NCI-H1694 treated with DMSO at 0.1 percent for 48 hours (cell line): ENCODE measurements around the gene TM6SF1.
"Not testable (repeated sequence)": the region's sequence is repeated elsewhere in the genome, so short reads cannot be mapped to it uniquely, and the experiment has no call there.

Experiments
- DNase-seq: peaks from one replicate; lab custom pipeline; 2025; lab: John Stamatoyannopoulos, UW

The TM6SF1 gene

DNA sequence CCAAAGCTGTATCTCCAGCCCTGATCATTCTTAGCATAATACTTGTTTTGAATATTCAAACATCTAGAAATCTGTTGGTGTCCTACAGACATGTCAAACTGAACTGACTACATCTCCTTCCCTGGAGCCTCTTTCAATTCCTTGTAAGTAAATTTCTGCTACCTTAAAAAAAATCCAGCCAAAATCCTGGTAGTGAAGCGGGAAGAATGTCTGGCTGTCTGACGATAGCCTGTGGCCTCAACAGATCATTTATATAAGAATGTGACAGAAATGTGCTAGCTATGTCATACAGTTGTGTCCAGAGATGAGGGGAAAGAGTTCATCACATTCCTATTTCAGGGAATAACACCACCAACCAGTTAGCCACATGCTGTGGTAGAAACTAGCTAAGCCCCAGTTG lies 18.6 kb upstream of the TM6SF1 start:
- no peak for DNase-seq

DNA sequence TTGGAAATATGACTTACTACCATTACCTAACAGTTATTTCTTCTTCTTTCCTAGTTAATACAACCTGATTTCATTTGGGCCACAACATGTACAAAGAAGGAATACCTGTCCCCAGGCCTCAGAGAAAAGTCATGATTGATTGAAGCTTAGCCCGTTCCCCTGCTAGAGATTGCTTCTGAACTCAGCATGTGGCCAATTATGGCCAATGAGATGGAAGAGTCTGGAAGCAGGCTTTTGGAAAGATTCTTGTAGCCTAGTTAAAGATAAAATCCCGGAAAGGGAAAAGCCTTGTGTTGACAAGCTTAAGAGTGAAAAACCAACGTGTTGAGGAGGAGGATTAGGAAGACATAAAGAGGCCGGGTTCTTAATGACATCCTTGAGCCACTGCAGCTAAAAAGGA lies 17.0 kb upstream of the TM6SF1 start:
- no peak for DNase-seq

DNA sequence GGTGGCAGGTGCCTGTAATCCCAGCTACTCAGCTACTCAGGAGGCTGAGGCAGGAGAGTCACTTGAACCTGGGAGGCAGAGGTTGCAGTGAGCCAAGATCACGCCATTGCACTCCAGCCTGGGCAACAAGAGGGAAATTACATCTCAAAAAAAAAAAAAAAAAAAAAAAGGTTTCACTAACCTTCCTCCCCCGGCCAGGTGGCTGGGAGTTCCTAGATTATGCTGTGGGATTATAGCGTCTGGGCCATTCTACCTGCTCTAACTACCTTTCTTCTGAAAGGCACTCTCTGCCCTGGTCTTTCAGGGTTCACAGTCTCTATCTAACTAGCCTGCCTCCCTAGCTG lies 15.5 kb upstream of the TM6SF1 start:
- DNase-seq: not testable (repeated sequence)

DNA sequence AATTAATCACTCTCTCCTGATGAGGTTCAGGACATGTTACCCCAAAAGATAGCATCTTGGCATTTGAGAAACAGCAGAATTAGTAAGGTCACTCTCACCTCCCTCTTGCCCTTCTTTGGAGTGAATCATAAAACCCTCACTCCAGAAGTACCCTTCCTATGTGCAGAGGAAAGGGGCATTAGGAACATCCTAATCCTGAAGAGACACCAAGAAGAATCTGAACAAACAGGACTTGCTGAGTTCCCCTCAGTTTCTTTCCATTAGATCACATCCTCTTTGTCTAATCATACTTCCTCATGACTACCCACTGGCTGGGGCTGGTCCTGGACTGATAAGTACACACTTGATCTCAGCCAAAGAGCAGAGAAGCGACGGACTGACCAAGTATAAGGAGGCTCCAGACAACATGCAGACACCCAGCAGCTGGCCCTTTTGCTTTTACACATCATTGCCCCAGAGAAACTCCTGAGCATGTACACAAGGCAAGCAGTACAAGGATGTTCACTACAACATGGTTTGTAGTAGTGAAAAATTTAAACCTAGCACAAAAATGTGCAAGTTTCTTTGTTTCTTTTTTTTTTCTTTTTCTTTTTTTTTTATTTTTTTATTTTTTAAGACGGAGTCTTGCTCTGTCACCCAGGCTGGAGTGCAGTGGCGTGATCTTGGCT lies 15.0 kb upstream of the TM6SF1 start:
- DNase-seq: no peak

DNA sequence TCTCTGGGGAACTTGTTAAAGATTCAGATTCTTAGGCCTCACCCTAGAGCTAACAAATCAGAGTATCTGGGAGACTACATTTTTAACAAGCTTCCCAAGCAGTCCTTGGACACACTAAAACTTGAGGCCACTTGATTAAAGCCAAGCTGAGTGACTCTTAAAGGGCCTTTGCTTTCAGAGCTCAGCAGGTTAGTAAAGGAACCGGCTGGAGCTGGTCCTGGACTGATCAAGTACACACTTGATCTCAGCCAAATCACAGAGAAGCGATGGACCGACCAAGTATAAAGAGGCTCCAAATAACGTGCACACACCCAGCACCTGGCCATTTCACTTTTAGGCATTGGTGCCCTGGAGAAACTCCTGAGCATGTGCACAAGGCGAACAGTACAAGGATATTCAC lies 12.9 kb upstream of the TM6SF1 start:
- DNase-seq: no peak

DNA sequence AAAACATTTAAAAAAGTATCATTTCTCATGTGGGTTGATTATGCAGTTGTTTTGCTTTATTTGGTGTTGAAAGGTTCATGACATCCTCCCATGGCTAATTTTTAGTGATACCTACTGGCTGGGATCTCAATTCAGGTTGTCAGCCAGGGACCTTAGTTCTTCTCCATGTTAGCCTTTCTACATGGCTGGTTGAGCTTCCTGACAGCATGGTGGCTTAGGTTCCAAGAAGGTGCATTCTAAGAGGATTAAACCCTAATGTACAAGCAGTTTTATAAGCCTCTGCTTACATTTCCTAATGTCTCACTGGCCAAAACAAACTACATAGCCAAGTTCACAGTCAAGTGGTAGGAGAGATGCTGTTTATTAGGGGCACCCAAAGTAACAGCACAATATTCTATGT lies 9.4 kb upstream of the TM6SF1 start:
- DNase-seq: no peak

DNA sequence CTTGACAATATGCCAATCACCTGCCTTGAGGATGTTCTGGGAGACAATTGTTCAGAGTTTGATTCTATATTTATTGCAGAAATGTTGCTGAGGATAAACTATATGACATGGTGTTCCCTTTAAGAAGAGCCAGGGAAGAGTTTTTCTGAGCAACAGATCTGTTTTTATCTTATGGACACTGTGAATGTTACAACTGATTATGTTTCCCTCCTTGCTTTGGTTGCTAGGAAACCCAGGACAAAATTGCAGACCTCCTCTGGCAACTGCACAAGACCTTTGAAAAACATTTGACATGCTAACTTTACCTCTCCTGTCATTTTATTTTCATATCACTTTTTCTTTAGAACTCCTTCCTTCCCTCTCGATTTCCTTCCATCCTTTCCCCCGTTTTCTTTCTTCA lies 8.2 kb upstream of the TM6SF1 start:
- DNase-seq: no peak

DNA sequence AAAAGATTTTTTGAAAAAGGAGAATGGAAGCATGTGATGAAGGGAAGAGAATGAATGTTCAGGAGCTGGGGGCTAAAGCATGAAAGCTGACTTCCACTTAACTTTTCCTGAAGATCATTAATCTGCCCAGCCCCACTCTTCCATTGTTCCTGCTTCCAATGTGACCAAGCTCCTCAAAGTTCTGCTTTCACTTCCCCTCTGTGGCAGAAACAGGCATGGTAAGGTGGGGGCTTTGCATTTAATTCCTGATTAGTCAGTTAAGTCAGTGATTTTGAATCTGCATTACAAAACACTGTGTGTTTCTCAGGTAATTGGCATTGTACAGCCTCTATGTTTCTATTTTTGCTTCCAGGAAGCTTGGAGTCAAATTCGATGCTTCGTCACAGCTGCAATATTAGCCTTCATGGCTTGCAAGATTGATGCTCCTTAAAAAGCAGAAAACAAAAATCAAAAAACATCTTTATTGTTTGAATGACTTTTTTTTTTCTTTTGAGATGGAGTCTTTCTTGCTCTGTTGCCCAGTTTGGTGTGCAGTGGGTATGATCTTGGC lies 7.3 kb upstream of the TM6SF1 start:
- no peak for DNase-seq

DNA sequence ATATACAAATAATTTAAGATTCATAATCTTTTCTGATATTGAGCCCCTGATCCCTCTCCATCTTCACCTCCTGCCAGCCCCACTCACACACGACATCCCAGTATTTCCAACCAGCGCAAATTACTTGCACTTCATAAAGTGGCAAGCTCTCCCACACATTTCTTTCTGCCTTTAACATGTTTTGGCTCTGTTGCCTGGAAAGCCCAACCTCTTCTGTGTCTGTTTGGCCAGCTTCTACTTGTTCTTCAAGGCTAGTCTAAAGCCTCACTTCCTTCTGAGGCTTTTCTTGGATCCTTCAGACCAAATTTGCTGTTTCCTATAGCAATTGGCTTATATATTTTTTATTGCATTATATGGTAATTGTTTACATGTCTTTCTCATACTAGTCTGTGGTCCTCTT lies 5.1 kb upstream of the TM6SF1 start:
- DNase-seq: no peak

DNA sequence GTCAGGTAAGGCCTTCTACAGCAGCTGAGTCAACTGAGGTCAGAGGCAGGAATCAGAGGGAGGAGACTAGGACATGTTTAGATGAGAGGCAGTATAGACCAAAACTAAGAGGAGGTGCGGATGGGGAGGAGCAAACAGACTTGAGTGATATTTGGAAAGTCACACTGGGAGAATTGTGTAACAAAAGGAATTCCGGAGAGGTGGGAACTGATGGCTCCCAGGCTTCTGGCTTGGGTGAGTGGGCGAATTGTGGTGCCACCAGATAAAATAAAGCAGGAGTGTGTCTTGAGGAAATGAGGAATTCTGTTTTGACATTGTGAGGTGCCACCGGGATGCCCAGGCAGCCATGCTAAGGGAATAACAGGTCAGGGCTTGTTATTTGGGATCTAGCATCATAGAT lies 3.3 kb upstream of the TM6SF1 start:
- no peak for DNase-seq

DNA sequence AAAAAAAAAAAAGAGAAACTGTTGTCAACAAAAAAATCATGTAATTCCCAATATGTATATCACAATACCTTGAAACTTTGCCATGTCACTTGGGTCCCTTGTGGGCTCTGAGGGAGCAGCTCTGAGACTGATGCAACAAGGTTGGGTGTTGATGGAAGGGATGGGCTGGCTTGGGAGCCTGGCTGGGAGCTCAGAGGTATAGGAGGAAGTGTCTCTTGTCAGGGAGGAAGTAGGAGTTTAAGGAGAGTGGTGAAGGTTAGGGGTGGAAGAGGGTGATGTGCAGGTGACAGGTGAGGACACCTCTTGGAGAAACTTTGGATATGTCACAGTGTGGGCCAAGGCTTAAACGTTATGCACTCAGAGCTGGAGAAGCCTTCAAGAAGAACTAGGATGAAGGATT lies 2.0 kb upstream of the TM6SF1 start:
- DNase-seq: no peak

DNA sequence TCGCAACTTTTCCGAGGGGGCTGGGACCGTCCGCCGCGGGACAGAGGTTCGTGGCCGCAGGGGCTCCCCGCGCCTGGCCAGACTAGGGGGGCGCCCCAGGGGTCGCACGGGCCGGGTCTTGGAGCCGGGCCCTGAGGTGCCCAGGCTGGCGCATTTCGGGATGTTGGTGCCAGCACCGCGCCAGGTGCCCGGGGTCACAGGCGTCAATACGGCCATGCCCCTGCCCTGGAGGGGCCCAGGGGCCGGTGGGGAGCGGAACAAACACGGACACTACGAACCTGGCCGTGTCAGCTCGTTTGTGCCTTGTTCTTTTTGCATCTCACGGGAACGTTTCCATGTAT lies 366 bp downstream of the TM6SF1 start:
- no peak for DNase-seq

DNA sequence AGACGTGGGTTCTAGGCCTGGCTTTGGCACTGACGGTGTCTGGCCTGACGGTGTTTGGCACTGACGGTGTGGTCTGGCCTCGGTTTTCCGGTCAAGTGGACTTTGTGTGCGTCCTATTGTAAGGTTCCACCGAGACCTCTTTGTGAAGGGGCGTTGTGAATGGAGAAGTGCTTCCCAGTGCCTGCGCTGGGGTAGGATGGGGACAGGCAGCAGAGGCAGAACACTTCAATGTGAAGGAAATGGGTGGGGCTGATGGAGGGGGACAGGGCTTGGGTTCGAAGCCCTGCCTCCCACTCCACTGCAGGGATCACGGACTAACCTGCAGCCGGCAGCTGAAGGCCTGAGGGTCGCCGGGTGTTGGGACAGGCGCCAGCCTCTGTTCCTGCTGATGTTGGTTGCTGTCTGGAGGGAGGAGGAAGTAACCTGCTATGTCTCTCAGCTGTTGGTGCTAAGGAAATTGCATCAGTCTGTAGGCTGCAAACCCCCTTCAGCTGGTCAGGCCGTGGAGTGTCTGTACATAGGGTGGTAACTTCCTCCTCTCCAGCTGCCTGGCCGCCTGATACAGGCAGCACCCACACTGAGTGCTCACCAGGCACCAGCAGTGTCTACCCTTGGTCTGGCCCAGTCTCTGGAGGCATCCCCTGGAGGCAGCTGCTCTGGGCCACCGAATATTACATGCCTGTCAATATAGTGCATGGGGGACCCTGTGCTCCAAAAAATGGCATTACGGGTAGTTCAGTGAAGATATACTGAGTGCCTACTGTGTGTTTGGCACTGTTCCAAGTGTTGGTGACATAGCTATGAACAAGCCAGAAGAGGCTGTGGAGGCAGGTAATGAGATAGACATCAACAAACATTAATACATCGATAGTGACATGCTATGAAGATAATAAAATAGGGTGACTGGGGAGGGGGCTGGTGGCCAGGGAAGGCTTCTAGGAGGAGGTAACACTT lies 1.1 kb downstream of the TM6SF1 start:
- DNase-seq: no peak

DNA sequence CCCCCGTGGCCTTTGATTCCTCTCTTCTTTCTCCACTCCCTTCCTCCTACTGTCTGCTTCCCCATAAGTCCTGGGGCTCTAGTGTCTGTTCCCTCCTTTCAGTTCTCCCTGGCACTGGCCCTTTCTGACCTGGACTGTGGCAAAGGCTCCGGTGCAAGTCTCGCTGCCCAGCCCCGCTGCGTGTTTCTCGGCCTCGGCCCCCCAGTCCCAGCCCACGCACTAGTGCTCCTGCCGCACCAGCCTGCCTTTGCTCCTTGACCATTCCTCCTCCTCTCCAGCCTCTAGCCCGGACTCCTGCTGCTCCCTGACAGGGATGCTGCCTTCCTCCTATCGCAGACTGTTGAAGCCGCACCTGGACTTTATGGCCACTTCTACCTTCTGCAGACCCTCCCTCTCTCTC lies 2.1 kb downstream of the TM6SF1 start:
- no peak for DNase-seq

DNA sequence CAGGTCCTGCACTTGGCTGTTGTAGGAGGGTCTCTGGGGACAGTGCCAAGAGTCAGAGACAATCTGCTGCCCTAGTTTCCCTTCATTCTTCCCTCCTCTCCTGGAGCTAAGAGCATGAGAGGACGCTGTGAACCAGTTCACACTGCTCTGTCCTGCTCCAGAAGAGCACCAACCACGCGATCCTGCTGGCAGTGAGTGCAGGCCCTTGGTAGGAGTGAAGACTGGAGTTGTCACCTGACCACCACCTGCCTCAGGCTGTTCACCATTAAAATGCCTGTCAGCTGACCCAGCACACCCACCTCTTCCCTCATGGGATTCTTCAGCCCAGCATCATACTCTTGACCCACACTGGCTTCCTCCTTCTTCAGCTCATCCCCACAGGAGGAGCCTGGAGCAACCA lies 2.9 kb downstream of the TM6SF1 start:
- DNase-seq: no peak

DNA sequence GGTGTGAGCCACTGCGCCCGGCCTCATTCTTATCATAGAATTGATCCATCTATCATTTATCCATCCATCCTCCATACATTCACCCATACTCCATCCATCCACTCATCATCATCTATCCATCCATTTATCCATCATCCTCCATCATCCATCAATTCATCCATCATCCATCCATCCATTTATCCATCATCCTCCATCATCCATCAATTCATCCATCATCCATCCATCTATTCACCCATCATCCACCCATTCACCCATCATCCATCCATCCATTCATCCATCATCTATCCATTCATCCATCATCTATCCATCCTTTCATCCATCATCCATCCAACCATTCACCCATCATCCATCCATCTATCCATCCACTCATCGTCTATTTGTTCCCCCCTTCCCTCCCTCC lies 3.7 kb downstream of the TM6SF1 start:
- no peak for DNase-seq

DNA sequence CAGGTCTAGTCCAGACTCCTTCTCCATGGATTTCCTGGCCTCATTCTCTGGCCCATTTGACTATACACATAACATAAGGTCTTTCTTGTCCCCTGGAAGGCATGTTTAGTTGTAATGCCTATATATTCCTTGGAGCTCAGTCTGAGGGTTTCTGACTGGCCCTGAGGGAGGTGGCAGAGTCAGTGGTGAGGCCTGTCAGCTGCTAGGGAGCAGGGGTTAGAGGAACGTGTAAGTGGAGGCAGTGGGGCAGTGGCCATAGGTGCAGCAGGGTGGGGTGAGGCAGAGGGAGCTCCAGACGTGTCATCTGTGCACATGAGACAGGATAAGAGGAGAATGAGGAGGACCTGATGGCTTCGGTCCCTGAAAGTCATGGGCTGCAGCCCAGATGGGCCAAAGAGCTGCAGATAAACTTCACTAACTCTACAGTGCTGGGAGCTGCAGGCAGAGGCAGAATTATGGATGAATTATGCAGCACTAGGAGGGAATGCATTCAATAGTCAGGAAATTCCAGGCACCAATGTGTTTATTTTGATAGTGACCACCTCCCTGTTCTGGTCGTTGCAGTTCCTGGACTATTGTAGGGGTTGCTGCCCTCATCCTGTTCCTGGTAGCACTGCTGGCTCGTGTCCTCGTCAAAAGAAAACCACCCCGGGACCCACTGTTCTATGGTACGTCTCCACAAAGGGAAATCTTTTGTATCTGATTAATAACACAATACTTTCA lies 4.9 kb downstream of the TM6SF1 start:
- no peak for DNase-seq

DNA sequence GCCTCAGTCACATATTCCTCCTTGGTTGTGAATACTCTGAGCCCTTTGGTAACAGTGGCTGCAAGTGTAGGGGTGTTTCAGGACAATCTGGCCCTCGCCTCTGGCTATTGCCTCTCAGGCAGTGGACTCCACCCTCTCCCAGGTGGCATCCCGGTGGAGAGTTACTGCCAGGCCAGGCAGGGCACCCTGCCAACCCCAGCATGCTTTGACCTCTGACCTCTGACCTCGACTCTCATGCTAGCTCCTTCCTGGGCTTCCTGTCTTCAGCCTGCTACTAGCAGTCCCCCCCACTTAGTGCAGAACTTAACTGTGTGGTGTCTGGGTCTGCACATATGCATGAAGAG lies 5.5 kb downstream of the TM6SF1 start:
- no peak for DNase-seq

DNA sequence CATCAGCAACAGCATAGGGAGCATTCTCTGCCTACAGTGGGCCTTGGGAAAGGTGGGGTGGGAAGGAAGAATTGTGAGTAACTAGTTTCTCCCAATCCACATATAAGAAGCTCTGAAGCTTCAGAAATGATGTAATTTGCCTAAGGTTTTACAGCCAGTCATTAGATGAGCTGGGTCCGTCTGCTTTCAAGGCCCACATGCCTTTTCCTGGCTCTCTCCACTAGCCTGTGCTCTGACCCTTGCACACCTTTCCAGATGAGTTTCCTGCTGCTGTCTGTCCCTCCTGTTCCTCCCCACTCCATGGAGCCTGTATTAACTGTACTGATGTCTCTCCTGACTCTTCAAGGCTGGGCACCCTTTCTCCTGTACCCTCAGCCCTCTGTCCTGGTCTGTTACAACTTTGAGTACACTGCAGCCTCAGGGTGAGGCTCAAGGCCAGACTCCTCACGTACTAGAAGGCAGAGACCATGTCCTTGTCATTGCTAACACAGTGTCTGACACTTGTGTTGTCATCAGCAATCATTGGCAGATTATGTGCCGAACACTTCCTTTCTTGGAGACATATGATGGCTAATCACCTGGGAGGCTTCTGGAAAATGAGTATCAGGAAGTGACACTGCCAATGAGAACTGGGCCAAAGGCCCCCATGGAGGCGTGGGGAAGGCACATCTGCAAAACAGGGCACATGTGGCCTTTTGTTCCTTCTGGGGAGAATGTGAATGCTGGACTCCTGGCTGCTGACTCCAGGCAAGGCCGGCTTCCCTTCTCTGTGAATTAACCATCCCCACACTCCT lies 6.6 kb downstream of the TM6SF1 start:
- DNase-seq: no peak

DNA sequence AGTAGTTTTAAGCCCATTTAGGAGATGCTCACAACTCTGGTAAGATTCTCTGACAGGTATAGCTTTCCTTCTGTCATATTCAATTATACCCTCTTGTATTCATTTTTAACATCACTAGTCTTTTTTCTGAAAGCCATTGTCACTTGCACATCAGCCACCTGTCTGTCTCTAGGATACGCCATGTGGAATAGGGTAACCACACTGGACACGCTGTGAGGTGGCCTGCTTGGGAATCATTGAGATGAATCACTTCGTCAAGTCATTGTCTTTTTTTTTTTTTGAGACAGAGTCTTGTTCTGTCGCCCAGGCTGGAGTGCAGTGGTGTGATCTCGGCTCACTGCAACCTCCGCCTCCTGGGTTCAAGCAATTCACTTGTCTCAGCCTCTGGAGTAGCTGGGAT lies 7.4 kb downstream of the TM6SF1 start:
- no peak for DNase-seq

DNA sequence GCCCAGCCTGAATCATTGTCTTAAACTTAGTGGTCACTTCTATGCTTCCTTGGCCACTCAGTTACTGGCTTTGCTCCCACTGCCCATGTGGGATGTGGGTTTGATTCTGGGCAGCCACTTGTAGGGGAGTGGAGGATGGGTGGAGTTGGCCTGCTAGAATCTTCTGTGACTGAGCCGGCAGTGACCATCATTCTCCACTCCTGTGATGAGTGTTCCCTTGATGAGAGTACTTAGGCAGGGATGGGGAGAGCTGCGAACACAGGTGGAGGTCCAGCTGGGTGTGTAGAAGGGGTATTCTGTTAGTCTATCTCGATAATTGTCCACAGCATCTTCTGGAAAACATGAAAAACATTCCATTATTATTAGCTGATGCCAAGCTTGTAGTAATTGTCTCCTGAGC lies 8.0 kb downstream of the TM6SF1 start:
- DNase-seq: no peak
